ENCODE data around the gene DPY19L1.
"Not testable (repeated sequence)": the region's sequence is repeated elsewhere in the genome, so short reads cannot be mapped to it uniquely, and the experiment has no call there.

GRCh38 chr7:34996423-34997090, 40.7 kb downstream of the DPY19L1 start:
- not testable (repeated sequence) for TF ChIP-seq POLR2A (IDR thresholded peaks at IDR 0.05; ENCODE audit: low read length); GATA1 (IDR thresholded peaks at IDR 0.05; ENCODE audit: low read depth, low read length)
